Activated CD8-positive, alpha-beta memory T cell treated with anti-CD3 and anti-CD28 coated beads for 36 hours (primary cell): ENCODE results near the gene AP5Z1. TPM values are rescaled to one million over a fixed set of nuclear protein-coding genes. Genes with fewer than 3 reads are reported as not detected.

Experiments
- CTCF ChIA-PET: fragments of 350-600 bp; sonication (Branson Sonifier 250); formaldehyde crosslinking; loops from one replicate; lab custom pipeline; 2021; ENCODE audit warnings: antibody characterized with exemption; lab: Charles Lee
- POLR2A ChIA-PET: fragments of 350-600 bp; sonication (Branson Sonifier 250); formaldehyde crosslinking; loops from one replicate; lab custom pipeline; 2021; ENCODE audit warnings: antibody characterized with exemption; lab: Charles Lee
- total RNA-seq, 2 experiments: library from RNA; stranded (reverse); gene quantifications; one replicate each; pipeline ENCODE4 v1.2.3, GENCODE V29; 2021

AP5Z1 gene
- total RNA-seq, 2 experiments from 2014 or later: 37.9 to 40.0 TPM

DNA sequence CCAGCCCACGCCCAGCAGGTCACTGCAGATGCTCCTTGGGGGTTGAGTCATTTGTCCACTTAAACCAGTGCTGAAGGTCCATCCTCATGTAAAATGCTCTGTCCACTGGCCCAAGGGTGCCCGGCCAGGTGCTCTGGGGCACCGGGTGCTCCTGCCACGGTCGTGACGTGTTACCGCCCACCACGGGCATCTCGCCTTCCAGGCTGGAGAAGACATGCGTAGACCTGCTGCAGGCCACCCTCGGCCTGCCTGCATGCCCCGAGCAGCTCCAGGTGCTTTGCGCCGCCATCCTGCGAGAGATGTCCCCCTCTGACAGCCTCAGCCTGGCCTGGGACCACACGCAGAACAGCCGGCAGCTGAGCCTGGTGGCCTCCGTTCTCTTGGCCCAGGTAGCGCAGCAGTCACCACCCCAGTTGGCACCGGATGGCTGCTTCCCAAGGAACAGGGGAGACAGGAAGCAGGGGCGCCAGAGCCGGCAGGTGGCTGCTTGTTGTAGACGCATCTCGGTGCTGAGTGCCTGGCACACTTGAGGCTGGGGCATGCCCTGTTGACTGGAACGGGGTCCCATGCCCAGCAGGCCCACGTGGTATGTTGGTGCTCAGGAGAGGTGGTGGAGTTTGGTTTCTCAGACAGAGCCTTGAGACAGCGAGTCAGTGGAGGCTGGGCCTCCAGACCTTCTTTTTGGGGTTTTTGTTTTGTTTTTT lies 6.1 kb downstream of the AP5Z1 start:
- POLR2A ChIA-PET: interaction anchor here (1.1 kb wide), 1 partner anchor 10 kb away, joined by 3 read pairs; no protein-coding TSS in a partner anchor
- CTCF ChIA-PET: no interaction called here

DNA sequence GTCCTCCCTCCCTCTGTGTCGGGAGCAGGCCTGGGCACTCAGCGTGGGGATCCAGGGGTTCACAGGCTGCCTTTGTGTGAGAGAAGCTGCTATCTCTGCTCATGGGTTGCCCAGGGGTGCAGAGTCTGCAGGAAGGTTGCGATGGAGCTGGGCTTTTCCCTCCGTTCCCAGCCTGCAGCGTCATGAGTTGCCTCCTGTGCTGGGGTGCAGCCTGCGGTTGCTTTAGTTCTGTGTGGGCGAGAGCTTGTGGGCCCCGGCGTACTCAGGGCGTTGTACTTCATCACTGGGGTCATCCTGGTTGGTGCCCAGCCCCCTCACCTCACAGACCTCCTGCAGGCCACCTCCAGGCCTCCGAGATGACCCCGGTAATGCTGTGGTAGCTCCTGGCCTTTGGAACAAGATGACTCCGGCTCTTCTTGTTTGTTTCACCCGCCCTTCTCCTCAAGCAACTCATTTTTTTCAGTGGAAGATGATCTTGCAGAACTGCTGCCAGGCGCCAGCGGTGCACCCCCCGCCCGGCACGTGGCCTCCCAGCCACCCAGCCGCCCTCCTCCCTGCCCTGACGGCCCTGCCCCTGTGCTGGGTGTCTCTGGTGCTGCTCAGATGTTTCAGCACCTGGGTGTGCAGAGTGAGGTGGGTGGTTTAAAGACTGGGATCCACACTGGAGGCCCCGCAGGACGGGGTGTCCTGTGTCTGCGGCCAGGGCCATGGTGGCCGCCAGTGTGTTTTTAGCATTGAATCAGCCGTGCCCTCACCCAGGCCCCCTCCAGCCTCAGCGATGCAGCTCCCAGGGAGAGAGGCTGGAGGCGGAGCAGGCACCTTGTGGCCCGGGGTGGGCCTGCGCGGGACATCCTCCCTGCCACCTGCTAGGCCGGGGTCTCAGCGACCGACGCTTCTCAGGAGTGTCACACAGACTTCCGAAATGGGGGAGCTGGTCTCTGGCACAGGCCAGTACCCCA lies 7.2 kb downstream of the AP5Z1 start:
- ChIA-PET POLR2A (interaction anchor here (1.1 kb wide), 1 partner anchor 9 kb away, joined by 3 read pairs; no protein-coding TSS in a partner anchor), CTCF (no interaction called here)

DNA sequence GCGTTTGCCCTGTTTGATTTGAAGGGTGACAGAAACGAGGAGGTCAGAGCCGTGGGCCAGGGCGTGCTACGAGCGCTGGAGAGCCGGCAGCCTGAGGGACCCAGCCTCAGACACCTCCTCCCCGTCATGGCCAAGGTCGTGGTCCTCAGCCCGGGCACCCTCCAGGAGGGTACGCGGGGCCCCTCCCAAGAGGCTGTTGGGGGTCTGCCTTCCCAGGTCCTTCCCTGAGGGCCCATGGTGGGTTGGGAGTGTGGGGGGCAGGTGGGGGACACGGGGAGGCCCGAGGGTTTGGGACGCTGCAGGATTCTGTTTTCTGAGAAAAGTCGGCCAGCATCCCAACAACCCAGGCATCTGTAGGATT lies 7.8 kb downstream of the AP5Z1 start:
- CTCF ChIA-PET: no interaction called here
- POLR2A ChIA-PET: no interaction called here

DNA sequence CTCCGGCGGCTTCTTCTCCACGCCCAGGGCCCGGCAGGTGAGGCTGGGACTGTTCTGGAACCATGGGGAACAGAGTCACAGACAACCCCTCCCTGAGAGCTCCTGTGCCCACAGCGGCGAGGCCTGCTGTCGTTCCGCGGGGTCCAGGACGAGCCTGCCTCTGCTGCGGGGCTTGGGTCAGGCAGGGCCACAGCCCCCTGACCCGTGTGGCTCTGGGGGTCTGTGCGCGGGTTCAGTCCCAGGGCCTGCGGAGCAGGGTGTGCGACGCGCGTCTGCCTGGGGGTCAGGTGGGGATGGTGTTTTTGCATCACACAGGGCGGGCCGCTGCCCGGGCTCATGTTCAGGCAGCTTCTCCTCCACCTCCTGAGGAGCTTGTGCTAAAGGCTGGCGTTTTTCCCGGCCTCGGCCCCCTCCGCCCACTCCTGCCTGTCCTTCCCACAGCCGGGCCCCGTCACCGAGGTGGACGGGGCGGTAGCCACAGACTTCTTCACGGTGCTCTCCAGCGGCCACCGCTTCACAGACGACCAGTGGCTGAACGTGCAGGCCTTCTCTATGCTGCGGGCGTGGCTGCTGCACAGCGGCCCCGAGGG lies 8.4 kb downstream of the AP5Z1 start:
- POLR2A ChIA-PET: no interaction called here
- CTCF ChIA-PET: interaction anchor here (1.1 kb wide), 1 partner anchor 15 kb away, joined by 4 read pairs; no protein-coding TSS in a partner anchor

DNA sequence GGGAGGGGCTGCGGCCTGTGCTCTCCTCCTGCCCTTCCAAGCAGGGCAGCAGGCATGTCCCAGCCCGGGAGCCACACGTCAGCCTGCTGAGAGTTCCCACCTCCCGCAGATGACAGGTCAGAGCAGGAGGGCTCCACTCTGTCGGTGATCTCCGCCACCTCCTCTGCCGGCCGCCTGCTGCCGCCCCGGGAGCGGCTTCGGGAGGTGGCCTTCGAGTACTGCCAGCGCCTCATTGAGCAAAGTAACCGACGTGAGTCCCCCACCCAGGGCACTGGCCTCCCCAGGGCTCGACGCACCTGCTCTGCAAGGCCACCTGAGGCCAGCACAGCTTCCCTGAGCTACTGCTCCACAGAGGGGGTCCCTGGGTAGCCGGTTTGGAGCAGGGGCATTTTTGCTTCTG lies 9.4 kb downstream of the AP5Z1 start:
- ChIA-PET POLR2A (no interaction called here), CTCF (interaction anchor here (1.1 kb wide), 1 partner anchor 14 kb away, joined by 4 read pairs; no protein-coding TSS in a partner anchor)

DNA sequence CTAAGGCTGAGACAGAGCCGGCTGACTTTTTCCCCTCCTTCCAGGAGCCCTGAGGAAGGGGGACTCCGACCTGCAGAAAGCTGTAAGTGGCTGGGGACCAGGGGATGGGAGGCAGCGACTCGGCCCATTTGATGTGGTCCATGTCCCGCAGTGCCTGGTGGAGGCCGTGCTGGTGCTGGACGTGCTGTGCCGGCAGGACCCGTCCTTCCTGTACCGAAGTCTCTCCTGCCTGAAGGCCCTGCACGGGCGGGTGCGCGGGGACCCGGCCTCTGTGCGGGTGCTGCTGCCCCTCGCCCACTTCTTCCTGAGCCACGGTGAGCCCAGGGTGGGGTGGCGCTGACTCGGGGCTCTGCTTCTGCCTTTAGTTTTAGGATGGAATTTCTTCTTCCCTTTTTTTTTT lies 9.9 kb downstream of the AP5Z1 start:
- POLR2A ChIA-PET: interaction anchor here (0.6 to 0.7 kb wide), 2 partner anchors 14 to 98 kb away, joined by 3 read pairs; no protein-coding TSS in a partner anchor
- CTCF ChIA-PET: interaction anchor here (0.7 kb wide), 1 partner anchor 97 kb away, joined by 3 read pairs; no protein-coding TSS in a partner anchor

DNA sequence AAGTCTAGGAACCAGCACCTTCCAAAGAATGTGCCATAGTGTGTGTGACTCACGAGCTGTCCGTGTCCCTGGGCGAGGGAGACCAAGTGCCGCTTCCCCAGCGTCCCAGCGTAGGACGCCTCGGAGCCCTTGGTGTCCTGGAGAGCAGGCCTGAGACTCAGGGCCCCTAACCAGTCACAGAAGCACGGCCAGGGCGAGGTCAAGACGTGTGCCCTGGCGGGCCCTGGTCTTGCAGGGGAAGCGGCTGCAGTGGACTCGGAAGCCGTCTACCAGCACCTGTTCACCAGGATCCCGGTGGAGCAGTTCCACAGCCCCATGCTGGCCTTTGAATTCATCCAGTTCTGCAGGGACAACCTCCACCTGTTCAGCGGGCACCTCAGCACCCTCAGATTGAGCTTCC lies 10.6 kb downstream of the AP5Z1 start:
- ChIA-PET POLR2A (interaction anchor here (0.6 to 0.7 kb wide), 2 partner anchors 15 to 97 kb away, joined by 3 read pairs; no protein-coding TSS in a partner anchor), CTCF (interaction anchor here (0.7 kb wide), 1 partner anchor 96 kb away, joined by 3 read pairs; no protein-coding TSS in a partner anchor)

DNA sequence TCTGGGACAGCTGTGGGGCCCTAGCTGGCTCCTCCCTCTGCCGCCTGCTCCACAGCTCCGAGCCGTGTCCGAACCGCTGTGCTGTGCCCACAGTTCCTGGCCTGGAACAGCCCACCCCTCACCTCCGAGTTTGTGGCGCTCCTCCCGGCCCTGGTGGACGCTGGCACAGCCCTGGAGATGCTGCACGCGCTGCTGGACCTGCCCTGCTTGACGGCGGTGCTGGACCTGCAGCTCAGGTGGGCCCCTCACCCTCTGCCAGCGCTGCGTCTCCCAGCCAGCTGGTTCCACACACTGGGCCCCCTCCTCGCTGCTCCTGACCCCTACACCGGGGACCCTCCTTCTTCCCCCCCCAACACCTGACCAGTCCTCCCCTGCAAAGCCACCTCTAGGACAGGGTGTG lies 12.1 kb downstream of the AP5Z1 start:
- CTCF ChIA-PET: no interaction called here

DNA sequence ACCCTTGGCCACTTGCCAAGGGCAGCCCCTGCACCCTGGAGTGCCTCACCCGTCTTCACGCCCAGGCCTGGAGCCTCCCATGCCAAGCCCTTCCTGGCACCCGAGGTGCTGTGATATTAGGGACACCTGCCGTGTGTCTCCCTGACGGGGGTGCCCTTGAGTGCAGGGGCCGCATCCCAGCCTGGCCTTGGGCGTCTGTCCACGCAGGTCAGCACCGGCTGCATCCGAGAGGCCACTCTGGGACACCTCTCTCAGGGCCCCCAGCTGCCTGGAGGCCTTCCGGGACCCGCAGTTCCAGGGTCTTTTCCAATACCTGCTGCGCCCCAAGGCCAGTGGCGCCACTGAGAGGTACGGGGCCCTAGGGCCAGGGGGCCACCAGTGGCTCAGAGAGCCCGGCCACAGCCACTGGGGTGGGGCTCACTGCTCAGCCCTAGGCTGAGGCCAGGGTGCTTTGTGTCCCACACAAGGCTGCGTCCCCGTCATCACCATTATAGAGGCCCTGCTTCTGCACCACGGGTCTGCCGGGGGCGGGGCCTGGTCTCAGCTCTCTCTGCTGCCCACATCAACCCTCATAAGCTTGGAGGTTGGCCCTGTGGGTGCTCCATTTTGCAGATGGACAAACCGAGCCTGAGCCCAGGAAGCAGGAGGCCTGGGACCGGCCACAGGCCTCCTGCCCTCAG lies 12.7 kb downstream of the AP5Z1 start:
- ChIA-PET POLR2A (interaction anchor here (0.7 kb wide), 1 partner anchor 8 kb away, joined by 3 read pairs; no protein-coding TSS in a partner anchor), CTCF (no interaction called here)

More for the DNA sequence above, 12.1 kb downstream of the AP5Z1 start:
- POLR2A ChIA-PET: interaction anchor here (0.7 kb wide), 1 partner anchor 8 kb away, joined by 3 read pairs; no protein-coding TSS in a partner anchor

DNA sequence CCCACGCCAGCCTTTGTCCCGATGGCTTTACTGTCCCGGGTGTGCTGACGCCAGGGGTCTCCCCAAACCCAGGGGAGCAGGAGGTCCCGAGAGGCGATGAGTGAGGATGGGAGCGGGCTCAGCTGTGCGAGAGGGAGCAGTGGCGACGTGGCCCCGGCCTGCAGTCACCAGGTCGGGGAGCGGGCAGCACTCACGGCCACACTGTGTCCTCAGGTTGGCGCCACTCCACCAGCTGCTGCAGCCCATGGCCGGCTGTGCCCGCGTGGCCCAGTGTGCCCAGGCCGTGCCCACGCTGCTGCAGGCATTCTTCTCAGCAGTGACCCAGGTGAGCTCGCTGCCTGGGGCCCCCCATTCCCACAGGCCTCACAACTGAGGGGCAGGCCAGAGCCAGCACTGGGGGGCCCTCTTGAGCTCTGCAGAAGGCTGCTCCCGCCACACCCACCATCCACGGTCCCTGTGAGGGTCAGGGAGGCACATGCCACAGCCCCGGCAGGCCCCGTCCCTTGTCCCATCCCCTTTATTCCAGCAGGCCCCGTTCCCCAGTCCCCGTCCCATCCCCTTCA lies 13.3 kb downstream of the AP5Z1 start:
- ChIA-PET CTCF (no interaction called here), POLR2A (no interaction called here)

DNA sequence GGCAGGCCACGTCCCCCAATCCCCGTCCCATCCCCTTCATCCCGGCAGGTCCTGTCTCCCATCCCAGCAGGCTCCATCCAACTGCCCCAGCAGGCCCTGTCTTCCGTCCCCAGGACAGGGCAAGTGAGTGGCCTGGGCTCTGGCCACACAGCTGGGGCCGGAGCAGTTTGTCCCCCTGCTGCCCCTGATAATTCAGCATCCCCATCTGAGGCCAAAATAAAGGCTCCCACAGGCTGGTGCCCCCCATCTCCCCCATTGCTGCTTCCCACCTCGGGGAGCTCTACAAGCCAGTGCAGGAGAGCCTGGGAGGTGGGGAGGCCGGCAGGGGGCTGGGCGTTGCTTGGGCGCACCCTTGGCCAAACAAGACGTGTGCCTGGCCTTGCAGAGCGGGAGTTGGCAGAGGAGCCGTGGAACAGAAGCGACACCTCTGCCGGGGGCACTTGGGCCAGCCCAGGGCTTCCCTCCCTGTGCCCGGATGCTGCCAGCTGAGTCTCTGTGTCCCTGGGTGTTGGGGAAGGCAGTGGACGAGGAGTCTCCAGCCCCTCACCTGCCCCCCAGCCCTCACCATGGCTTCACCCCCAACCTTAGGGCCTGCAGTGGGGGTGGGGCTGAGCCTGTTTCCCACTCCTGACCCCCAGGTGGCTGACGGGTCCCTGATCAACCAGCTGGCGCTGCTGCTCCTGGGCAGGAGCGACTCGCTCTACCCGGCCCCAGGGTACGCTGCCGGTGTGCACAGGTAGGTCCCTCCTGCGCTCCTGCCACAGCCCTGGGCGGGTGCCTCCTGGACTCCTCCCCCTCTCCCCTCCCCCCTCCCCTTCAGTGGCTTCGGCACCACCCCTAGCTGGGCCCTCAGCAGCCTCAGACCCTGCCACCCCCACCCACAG lies 14.0 kb downstream of the AP5Z1 start:
- POLR2A ChIA-PET: no interaction called here
- CTCF ChIA-PET: no interaction called here

DNA sequence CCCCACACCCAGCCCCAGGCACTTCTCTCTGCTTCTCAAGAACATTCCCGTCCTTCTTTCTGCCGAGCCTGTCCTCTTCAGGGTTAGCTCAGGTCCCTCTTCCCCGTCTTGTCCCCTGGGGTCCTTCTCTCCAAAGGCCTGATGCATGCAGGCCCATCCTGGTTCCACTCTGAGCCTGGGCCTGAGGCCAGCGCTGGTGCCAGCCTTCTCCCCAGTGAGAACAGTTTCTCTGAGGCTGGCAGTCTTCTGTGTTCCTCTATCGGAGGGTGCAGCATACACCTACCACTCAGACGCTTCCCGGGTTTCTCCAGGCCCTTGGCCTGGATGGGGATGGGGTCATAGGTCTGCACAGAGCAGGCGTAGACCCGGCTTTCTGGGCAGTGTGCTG lies 14.6 kb downstream of the AP5Z1 start:
- CTCF ChIA-PET: no interaction called here
- POLR2A ChIA-PET: no interaction called here

DNA sequence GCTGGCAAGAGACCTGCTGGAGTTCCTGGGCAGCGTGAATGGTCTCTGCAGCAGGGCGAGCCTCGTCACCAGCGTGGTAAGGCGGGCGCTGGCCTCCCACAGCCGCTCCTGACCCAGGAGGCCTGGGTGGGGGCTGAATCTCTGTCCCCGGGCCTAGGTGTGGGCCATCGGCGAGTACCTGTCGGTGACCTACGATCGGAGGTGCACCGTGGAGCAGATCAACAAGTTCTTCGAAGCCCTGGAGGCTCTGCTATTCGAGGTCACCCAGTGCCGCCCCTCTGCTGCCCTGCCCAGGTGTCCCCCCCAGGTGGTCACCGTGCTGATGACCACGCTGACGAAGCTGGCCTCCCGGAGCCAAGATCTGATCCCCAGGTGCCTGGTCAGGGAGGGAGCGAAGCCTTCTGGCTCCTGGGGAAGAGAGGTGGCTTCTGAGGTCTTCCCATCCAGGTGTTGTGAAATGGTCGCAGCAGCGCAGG lies 15.1 kb downstream of the AP5Z1 start:
- CTCF ChIA-PET: no interaction called here
- POLR2A ChIA-PET: no interaction called here

DNA sequence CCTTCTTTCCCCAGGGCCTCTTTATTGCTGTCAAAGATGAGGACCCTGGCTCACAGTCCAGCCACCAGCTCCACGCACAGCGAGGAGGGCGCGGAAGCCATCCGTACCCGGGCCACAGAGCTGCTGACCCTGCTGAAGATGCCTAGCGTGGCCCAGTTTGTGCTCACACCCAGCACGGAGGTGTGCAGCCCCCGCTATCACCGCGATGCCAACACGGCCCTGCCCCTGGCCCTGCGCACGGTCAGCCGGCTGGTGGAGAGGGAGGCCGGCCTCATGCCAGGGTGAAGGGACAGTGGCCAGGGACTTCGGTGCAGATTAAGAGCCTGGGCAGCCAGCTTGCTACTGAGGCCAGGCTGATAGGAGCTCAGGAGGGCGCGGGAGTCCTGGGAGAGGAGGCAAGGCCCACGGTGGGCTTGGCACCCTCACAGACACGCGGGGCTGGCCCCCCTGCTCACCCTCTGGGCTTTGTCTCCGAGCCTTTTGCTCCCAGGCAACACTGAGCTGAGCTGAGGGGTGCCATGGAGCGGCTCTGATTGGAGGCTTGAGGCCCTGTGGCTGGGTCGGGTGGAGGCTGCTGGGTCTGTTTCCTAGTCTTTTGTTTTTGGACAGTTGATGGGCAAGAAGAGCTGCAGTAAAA lies 15.8 kb downstream of the AP5Z1 start:
- CTCF ChIA-PET: interaction anchor here (0.8 to 2.8 kb wide), 4 partner anchors 13 to 294 kb away, joined by 3 to 9 read pairs (median 3); partner anchors contain the start of gene RADIL
- POLR2A ChIA-PET: interaction anchor here (0.9 to 1.5 kb wide), 3 partner anchors 9 to 183 kb away, joined by 3 to 5 read pairs (median 3); partner anchors contain the start of gene AP5Z1

DNA sequence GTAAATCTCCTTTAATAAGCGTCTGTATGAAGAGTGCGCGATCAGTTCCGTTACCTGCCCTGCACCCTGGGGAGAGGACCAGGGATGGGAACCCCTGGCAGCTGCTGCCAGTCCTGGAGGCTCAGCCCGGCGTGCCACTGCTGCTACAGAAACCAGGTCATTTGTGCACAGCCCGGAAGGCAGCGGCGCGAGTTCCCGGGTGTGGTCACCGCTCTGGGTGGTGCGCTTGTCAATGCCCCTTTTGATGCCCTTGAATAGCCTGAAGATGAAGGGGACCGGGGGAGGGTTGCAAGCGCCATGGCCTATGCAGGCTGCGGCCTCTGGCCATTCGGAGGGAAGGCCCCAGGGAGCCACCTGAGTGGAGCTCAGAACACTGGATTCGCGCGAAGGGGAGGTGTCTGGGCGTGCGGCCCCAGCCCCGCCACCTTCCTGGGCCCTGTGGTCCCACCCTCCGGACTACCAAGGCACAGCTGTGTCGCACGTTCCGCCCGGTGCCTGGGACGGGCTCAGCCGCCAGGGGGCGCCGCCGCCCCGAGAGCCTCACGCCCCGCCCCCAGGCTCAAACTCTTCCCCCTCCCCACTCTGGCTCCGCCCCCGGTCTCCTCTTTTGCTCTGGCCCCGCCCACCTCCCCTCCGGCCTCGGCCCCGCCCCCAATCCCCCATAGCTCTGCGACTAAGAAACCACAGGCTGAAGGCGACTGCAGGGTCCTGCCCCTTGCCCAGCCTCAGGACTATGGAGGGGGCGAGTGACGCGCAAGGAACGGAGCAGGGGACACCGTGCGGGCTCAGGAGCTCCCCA lies 16.5 kb downstream of the AP5Z1 start:
- ChIA-PET CTCF (interaction anchor here (0.8 to 2.8 kb wide), 5 partner anchors 14 to 293 kb away, joined by 3 to 9 read pairs (median 3); partner anchors contain the start of gene RADIL), POLR2A (interaction anchor here (0.9 to 1.5 kb wide), 3 partner anchors 10 to 182 kb away, joined by 3 to 5 read pairs (median 3); partner anchors contain the start of gene AP5Z1)
